Measurements from ENCODE around the gene UBE3C. TPM values are rescaled to one million over a fixed set of nuclear protein-coding genes. Genes with fewer than 3 reads are reported as not detected.
"Not testable (repeated sequence)": the region's sequence is repeated elsewhere in the genome, so short reads cannot be mapped to it uniquely, and the experiment has no call there.

Gene UBE3C
- polyA plus RNA-seq, 1 donor = 45.6 TPM

DNA sequence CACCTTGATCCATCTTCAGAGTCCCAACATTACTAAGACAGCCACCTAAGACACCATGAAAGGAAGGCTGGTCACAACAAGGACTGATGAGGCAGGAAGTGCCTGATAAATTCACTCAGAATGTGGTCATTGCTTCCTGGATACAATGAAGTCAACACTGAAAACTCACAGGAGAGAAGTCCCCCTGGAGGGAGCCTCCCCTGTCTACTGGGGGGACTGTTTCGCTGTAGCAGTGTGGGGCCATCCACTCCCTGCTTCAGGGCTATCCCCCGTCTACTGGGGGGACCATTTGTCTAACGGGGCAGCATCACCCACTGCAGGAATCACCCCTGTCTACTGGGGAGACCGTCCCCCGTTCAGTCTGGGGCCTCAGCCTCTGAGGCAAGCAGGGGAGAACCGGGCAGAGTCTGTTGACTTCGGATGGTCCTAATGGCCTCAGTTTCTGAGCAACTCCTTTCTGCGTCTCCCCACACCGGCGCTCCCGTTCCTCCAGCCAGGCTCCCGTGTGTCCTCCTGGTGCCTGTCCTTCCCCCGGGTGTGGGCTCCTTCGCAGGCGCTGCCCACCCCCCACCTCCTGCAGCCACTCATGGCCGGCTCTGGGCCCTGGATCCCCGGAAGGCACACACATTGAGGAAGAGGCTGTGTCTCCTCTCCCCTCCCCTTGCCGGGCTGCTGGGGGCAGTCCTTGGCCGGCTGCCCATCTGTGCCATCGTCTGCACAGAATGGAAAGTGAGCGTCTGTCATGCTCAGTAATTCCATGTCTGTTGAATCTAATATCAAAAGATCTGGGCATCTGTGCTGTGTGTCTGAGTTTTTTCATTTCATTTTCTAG lies 138.2 kb downstream of the UBE3C start:
- 0% methylated on average over 1 of the region's 21 CpGs for WGBS (ENCODE audit: insufficient coverage, low lambda C conversion rate)

GRCh38 chr7:157277568-157277967 lies 138.8 kb downstream of the UBE3C start:
- not testable (repeated sequence) for H3K27ac ChIP-seq (ENCODE audit: low read length); H3K9me3 ChIP-seq (ENCODE audit: control insufficient read depth, low read depth, low read length); H3K27me3 ChIP-seq (ENCODE audit: control insufficient read depth, insufficient read depth, low read length); H3K4me3 ChIP-seq (ENCODE audit: low read length); DNase-seq; H3K36me3 ChIP-seq (ENCODE audit: control insufficient read depth, insufficient read depth, low read length)
- H3K4me1 ChIP-seq (ENCODE audit: control insufficient read depth, insufficient read depth, low read length) = peaks cover 23% of the 10 kb centered on the region
- WGBS (ENCODE audit: insufficient coverage, low lambda C conversion rate) = no CpG with 5 or more reads among the region's 12 CpGs

More for the DNA sequence above, 138.2 kb downstream of the UBE3C start:
- Histone ChIP-seq H3K36me3 (ENCODE audit: control insufficient read depth, insufficient read depth, low read length) (no peaks in the 10 kb centered on the region), H3K4me1 (ENCODE audit: control insufficient read depth, insufficient read depth, low read length) (peaks cover 17% of the 10 kb centered on the region), H3K9me3 (ENCODE audit: control insufficient read depth, low read depth, low read length) (peaks cover 2% of the 10 kb centered on the region), H3K27me3 (ENCODE audit: control insufficient read depth, insufficient read depth, low read length) (peaks cover 5% of the 10 kb centered on the region), H3K4me3 (ENCODE audit: low read length) (no peak overlapping the region), H3K27ac (ENCODE audit: low read length) (no peak overlapping the region)
- DNase-seq = no peak

- H3K36me3 ChIP-seq (ENCODE audit: control insufficient read depth, insufficient read depth, low read length) = no peaks in the 10 kb centered on the region
- peaks cover 5% of the 10 kb centered on the region for H3K27me3 ChIP-seq (ENCODE audit: control insufficient read depth, insufficient read depth, low read length)
- H3K27ac ChIP-seq (ENCODE audit: low read length) = no peak overlapping the region
- no peak for DNase-seq
- peaks cover 23% of the 10 kb centered on the region for H3K4me1 ChIP-seq (ENCODE audit: control insufficient read depth, insufficient read depth, low read length)
- peaks cover 2% of the 10 kb centered on the region for H3K9me3 ChIP-seq (ENCODE audit: control insufficient read depth, low read depth, low read length)
- WGBS (ENCODE audit: insufficient coverage, low lambda C conversion rate) = 70% methylated on average over 2 of the region's 11 CpGs
- H3K4me3 ChIP-seq (ENCODE audit: low read length) = no peak overlapping the region
Observed at GRCh38 chr7:157278167-157278790, 139.6 kb downstream of the UBE3C start.

- peak in 1 of 2 donors; percentile 75 for DNase-seq
- Histone ChIP-seq H3K4me1 (ENCODE audit: control insufficient read depth, insufficient read depth, low read length) (peaks cover 20% of the 10 kb centered on the region), H3K9me3 (ENCODE audit: control insufficient read depth, low read depth, low read length) (peaks cover 2% of the 10 kb centered on the region), H3K27ac (ENCODE audit: low read length) (no peak overlapping the region), H3K36me3 (ENCODE audit: control insufficient read depth, insufficient read depth, low read length) (no peaks in the 10 kb centered on the region), H3K4me3 (ENCODE audit: low read length) (peak overlapping the region; percentile 43), H3K27me3 (ENCODE audit: control insufficient read depth, insufficient read depth, low read length) (peaks cover 5% of the 10 kb centered on the region)
- no CpG with 5 or more reads among the region's 77 CpGs for WGBS (ENCODE audit: insufficient coverage, low lambda C conversion rate)
Observed at GRCh38 chr7:157278791-157279724, 140.3 kb downstream of the UBE3C start.

DNA sequence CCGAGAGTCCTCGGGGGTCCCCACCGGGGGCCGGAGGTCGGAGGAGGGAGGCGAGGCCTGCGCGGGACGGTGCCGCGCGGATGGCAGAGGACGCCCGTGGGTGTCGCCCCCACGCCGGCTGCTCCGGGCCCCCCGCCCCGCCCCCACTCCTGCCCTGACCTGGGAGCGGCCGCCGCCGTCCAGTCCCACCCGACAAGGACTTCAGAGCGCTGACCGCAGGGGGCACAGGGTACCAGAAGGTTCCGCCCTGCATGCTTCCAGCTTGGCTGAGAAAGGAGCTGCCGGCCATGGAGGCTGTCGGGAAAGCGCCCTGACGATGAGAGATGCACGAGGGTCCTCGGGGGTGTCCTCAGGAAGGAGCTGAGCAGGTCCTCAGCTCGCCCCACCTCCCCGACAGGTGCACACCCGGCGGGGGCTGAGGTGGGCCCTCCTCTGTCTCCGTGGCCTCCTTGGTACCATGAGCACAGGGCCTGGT lies 141.1 kb downstream of the UBE3C start:
- peaks cover 2% of the 10 kb centered on the region for H3K9me3 ChIP-seq (ENCODE audit: control insufficient read depth, low read depth, low read length)
- peaks cover 5% of the 10 kb centered on the region for H3K27me3 ChIP-seq (ENCODE audit: control insufficient read depth, insufficient read depth, low read length)
- no peak overlapping the region for H3K27ac ChIP-seq (ENCODE audit: low read length)
- no peaks in the 10 kb centered on the region for H3K36me3 ChIP-seq (ENCODE audit: control insufficient read depth, insufficient read depth, low read length)
- DNase-seq = no peak
- peaks cover 20% of the 10 kb centered on the region for H3K4me1 ChIP-seq (ENCODE audit: control insufficient read depth, insufficient read depth, low read length)
- peak overlapping the region; percentile 43 for H3K4me3 ChIP-seq (ENCODE audit: low read length)
- no CpG with 5 or more reads among the region's 39 CpGs for WGBS (ENCODE audit: insufficient coverage, low lambda C conversion rate)

- Histone ChIP-seq H3K4me3 (ENCODE audit: low read length) (no peak overlapping the region), H3K27ac (ENCODE audit: low read length) (no peak overlapping the region), H3K36me3 (ENCODE audit: control insufficient read depth, insufficient read depth, low read length) (no peaks in the 10 kb centered on the region), H3K27me3 (ENCODE audit: control insufficient read depth, insufficient read depth, low read length) (peaks cover 5% of the 10 kb centered on the region), H3K4me1 (ENCODE audit: control insufficient read depth, insufficient read depth, low read length) (peaks cover 20% of the 10 kb centered on the region), H3K9me3 (ENCODE audit: control insufficient read depth, low read depth, low read length) (peaks cover 2% of the 10 kb centered on the region)
- no peak for DNase-seq
- no CpG with 5 or more reads among the region's 24 CpGs for WGBS (ENCODE audit: insufficient coverage, low lambda C conversion rate)
Observed at GRCh38 chr7:157280216-157280841, 141.6 kb downstream of the UBE3C start.

DNA sequence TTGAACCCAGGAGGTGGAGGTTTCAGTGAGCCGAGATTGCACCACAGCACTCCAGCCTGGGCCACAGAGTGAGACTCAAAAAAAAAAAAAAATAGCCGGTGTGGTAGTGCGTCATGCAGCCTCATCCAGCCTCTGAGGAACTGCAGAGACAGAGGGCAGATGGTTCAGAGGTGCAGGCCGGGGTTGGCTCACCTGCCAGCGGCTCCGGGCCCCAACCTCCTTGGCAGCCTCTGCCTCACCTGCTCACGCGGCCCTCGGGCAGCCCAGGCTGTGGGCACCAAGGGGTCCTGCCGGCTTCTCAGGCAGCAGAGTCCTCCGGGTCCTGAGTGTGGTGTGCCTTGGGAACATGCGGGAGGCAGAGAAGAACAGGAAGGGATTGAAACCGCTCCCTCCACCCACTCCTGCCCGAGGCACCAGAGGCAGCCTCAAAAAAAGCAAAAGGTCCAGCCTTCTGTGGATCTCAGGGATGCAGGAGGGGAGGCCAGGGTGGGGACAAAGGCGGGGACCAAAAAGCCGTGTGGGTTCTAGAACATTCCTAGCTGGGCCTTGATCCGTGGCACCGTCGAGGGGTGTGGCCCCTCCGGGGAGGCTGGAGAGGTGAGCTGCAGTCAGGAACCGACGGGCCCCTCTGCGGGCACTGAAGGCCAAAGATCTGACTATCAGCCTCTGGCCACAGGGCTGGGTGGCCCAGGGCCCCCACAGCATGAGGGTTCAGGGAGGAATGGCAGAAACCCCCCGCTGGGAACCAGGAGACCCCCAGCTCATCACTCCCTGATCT lies 142.7 kb downstream of the UBE3C start:
- 100% methylated on average over 1 of the region's 24 CpGs for WGBS (ENCODE audit: insufficient coverage, low lambda C conversion rate)
- H3K36me3 ChIP-seq (ENCODE audit: control insufficient read depth, insufficient read depth, low read length) = no peaks in the 10 kb centered on the region
- H3K9me3 ChIP-seq (ENCODE audit: control insufficient read depth, low read depth, low read length) = peaks cover 2% of the 10 kb centered on the region
- H3K4me3 ChIP-seq (ENCODE audit: low read length) = no peak overlapping the region
- no peak overlapping the region for H3K27ac ChIP-seq (ENCODE audit: low read length)
- no peak for DNase-seq
- peaks cover 20% of the 10 kb centered on the region for H3K4me1 ChIP-seq (ENCODE audit: control insufficient read depth, insufficient read depth, low read length)
- H3K27me3 ChIP-seq (ENCODE audit: control insufficient read depth, insufficient read depth, low read length) = peaks cover 5% of the 10 kb centered on the region

GRCh38 chr7:157282141-157282801 lies 143.5 kb downstream of the UBE3C start:
- WGBS (ENCODE audit: insufficient coverage, low lambda C conversion rate) = no CpG with 5 or more reads among the region's 25 CpGs
- H3K9me3 ChIP-seq (ENCODE audit: control insufficient read depth, low read depth, low read length) = peaks cover 2% of the 10 kb centered on the region
- H3K27me3 ChIP-seq (ENCODE audit: control insufficient read depth, insufficient read depth, low read length) = peaks cover 5% of the 10 kb centered on the region
- no peak overlapping the region for H3K27ac ChIP-seq (ENCODE audit: low read length)
- no peaks in the 10 kb centered on the region for H3K36me3 ChIP-seq (ENCODE audit: control insufficient read depth, insufficient read depth, low read length)
- DNase-seq = peak; percentile 38 to 78
- no peak overlapping the region for H3K4me3 ChIP-seq (ENCODE audit: low read length)
- H3K4me1 ChIP-seq (ENCODE audit: control insufficient read depth, insufficient read depth, low read length) = peaks cover 20% of the 10 kb centered on the region

All from large intestine (tissue), 3 donors.